IPS DF 6.9 (cell line): ENCODE measurements around the gene NPS.
A peak's percentile ranks its signal among the peaks of the same experiment; 100 is the strongest.

ENCODE experiments used
- DNase-seq: peaks from one replicate; pipeline ENCODE4 v3.0.0-alpha.2; 2013; ENCODE audit warnings: low read depth, low spot score
- H3K27ac ChIP-seq: one replicate; pipeline ENCODE4 v1.5.1; 2013; ENCODE audit warnings: low read length, control low read depth
- H3K27me3 ChIP-seq: 2 replicates; pipeline ENCODE4 v1.6.1; 2013; ENCODE audit warnings: mild to moderate bottlenecking, low read length; ENCODE audit not compliant: control insufficient read depth, insufficient read depth
- H3K36me3 ChIP-seq: 2 replicates; pipeline ENCODE4 v1.6.1; 2013; ENCODE audit warnings: low read length; ENCODE audit not compliant: control insufficient read depth, insufficient read depth
- H3K4me1 ChIP-seq: 2 replicates; pipeline ENCODE4 v1.6.1; 2013; ENCODE audit warnings: low read length; ENCODE audit not compliant: control insufficient read depth, insufficient read depth
- H3K4me3 ChIP-seq: 2 replicates; pipeline ENCODE4 v1.5.1; 2013; ENCODE audit warnings: mild to moderate bottlenecking, low read length
- H3K9me3 ChIP-seq: 2 replicates; pipeline ENCODE4 v1.6.1; 2013; ENCODE audit warnings: low read length, inconsistent platforms; ENCODE audit not compliant: control insufficient read depth, insufficient read depth
- WGBS: extraction: QIAGEN DNeasy Blood & Tissue Kit; methylation state at CpG from one replicate; pipeline ENCODE4 v1.1.7; 2013; ENCODE audit warnings: mixed read lengths, missing lambda C conversion rate; ENCODE audit not compliant: insufficient read length, insufficient coverage; 5-methylcytosine and 5-hydroxymethylcytosine counted together

Gene NPS

GRCh38 chr10:127577376-127578258, 28.5 kb downstream of the NPS start:
- Histone ChIP-seq H3K4me1 (no peaks in the 10 kb centered on the region), H3K9me3 (no peaks in the 10 kb centered on the region), H3K27me3 (no peaks in the 10 kb centered on the region), H3K36me3 (no peaks in the 10 kb centered on the region), H3K27ac (no peak overlapping the region), H3K4me3 (no peak overlapping the region)
- WGBS: no CpG with 5 or more reads among the region's 8 CpGs
- DNase-seq: no peak

- H3K4me3 ChIP-seq: no peak overlapping the region
Measured at GRCh38 chr10:127578259-127578960, 29.3 kb downstream of the NPS start.

GRCh38 chr10:127578961-127579305, 29.8 kb downstream of the NPS start:
- Histone ChIP-seq H3K4me1 (no peaks in the 10 kb centered on the region), H3K4me3 (no peak overlapping the region), H3K9me3 (no peaks in the 10 kb centered on the region), H3K27me3 (no peaks in the 10 kb centered on the region), H3K36me3 (no peaks in the 10 kb centered on the region), H3K27ac (no peak overlapping the region)
- no peak for DNase-seq
- no CpG with 5 or more reads among the region's 7 CpGs for WGBS

More at GRCh38 chr10:127578259-127578960, 29.3 kb downstream of the NPS start:
- Histone ChIP-seq H3K27me3 (no peaks in the 10 kb centered on the region), H3K4me1 (no peaks in the 10 kb centered on the region), H3K9me3 (no peaks in the 10 kb centered on the region), H3K36me3 (no peaks in the 10 kb centered on the region), H3K27ac (no peak overlapping the region)
- DNase-seq: no peak
- WGBS: no CpG with 5 or more reads among the region's 10 CpGs

- no peak for DNase-seq
- WGBS: no CpG with 5 or more reads among the region's 2 CpGs
Measured at GRCh38 chr10:127579640-127580039, 30.5 kb downstream of the NPS start.

GRCh38 chr10:127580822-127581221, 31.7 kb downstream of the NPS start:
- no CpG with 5 or more reads among the region's 17 CpGs for WGBS
- Histone ChIP-seq H3K4me1 (no peaks in the 10 kb centered on the region), H3K36me3 (no peaks in the 10 kb centered on the region), H3K27me3 (no peaks in the 10 kb centered on the region), H3K27ac (no peak overlapping the region), H3K9me3 (no peaks in the 10 kb centered on the region), H3K4me3 (no peak overlapping the region)
- DNase-seq: no peak

More at GRCh38 chr10:127579640-127580039, 30.5 kb downstream of the NPS start:
- Histone ChIP-seq H3K27ac (no peak overlapping the region), H3K36me3 (no peaks in the 10 kb centered on the region), H3K27me3 (no peaks in the 10 kb centered on the region), H3K4me1 (no peaks in the 10 kb centered on the region), H3K4me3 (no peak overlapping the region), H3K9me3 (no peaks in the 10 kb centered on the region)

GRCh38 chr10:127585519-127586023, 36.5 kb downstream of the NPS start:
- no peaks in the 10 kb centered on the region for H3K4me1 ChIP-seq
- no peaks in the 10 kb centered on the region for H3K27me3 ChIP-seq
- no peak overlapping the region for H3K4me3 ChIP-seq
- no peak overlapping the region for H3K27ac ChIP-seq
- whole genome bisulfite sequencing: no CpG with 5 or more reads among the region's 4 CpGs
- DNase-seq: no peak
- H3K9me3 ChIP-seq: no peaks in the 10 kb centered on the region
- H3K36me3 ChIP-seq: no peaks in the 10 kb centered on the region

GRCh38 chr10:127587668-127588365, 38.7 kb downstream of the NPS start:
- no peaks in the 10 kb centered on the region for H3K9me3 ChIP-seq
- H3K27ac ChIP-seq: no peak overlapping the region
- DNase-seq: no peak
- H3K4me1 ChIP-seq: no peaks in the 10 kb centered on the region
- H3K27me3 ChIP-seq: no peaks in the 10 kb centered on the region
- no CpG with 5 or more reads among the region's 4 CpGs for WGBS
- no peak overlapping the region for H3K4me3 ChIP-seq
- no peaks in the 10 kb centered on the region for H3K36me3 ChIP-seq

- H3K4me3 ChIP-seq: no peak overlapping the region
- H3K4me1 ChIP-seq: no peaks in the 10 kb centered on the region
- H3K36me3 ChIP-seq: no peaks in the 10 kb centered on the region
- H3K9me3 ChIP-seq: no peaks in the 10 kb centered on the region
- no peak for DNase-seq
- H3K27ac ChIP-seq: no peak overlapping the region
- no peaks in the 10 kb centered on the region for H3K27me3 ChIP-seq
- no CpG with 5 or more reads among the region's 7 CpGs for WGBS
Measured at GRCh38 chr10:127592586-127592985, 43.5 kb downstream of the NPS start.

GRCh38 chr10:127600479-127600878, 51.4 kb downstream of the NPS start:
- whole genome bisulfite sequencing: no CpG with 5 or more reads among the region's 11 CpGs
- peak; percentile 18 for DNase-seq
- Histone ChIP-seq H3K4me1 (no peaks in the 10 kb centered on the region), H3K9me3 (no peaks in the 10 kb centered on the region), H3K27me3 (no peaks in the 10 kb centered on the region), H3K27ac (no peak overlapping the region), H3K4me3 (no peak overlapping the region), H3K36me3 (no peaks in the 10 kb centered on the region)
